ENCODE measurements around the gene TSSC4.
"Not testable (repeated sequence)": the region's sequence is repeated elsewhere in the genome, so short reads cannot be mapped to it uniquely, and the experiment has no call there.

TSSC4 gene

DNA sequence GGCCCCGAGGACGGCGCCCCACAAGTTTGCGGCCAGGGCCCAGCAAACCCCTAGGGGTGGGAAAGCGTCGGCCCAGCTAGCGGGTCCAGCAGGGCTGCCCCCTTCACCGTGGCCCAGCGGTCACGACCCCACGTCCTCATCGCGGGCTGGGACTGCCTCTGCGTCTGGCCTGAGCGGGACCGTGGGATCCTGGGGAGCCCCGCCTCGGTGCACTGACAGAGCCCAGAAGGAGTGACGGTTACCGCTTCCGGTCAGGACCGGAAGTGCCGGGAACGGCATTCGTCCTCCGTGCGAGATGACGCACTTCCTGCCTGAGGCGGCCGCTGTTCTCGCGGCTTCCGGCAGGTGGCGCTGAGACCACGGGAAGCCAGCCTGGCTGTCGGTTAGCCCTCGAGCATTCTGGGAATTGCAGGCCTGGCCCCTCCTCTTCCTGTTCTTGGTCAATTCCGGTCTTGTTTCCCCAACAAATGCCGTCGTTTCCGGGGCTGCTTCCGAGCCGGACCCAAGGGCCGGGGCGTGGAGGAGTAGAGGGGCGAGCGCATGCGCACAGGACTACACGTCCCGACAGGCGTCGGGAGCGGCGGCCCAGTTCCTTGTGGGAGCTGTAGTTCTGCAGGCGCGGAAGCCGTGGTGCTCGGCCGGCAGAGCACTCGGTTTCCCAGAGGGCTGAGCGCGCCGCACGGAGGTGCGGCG is at the start of gene TSSC4:
TSS of gene TSSC4 (plus strand) at position 682 of the 693 bp plus-strand sequence. CDS start 1,884 bp downstream, outside the sequence.
- ChIA-PET POLR2A (ENCODE audit: low non-redundant PET) (interaction anchor here (0.6 kb wide), 2 partner anchors 17 to 59 kb away, joined by 3 to 6 read pairs; no protein-coding TSS in a partner anchor), CTCF (interaction anchor here (0.5 to 6.3 kb wide), 14 partner anchors 10 to 1895 kb away, joined by 3 to 50 read pairs (median 3); no protein-coding TSS in a partner anchor)
- H3K27ac ChIP-seq: peak within 1 kb of the TSS; percentile 94
- DNase-seq (ENCODE audit: low spot score): peak; percentile 98
- TF ChIP-seq, protein P1, sequence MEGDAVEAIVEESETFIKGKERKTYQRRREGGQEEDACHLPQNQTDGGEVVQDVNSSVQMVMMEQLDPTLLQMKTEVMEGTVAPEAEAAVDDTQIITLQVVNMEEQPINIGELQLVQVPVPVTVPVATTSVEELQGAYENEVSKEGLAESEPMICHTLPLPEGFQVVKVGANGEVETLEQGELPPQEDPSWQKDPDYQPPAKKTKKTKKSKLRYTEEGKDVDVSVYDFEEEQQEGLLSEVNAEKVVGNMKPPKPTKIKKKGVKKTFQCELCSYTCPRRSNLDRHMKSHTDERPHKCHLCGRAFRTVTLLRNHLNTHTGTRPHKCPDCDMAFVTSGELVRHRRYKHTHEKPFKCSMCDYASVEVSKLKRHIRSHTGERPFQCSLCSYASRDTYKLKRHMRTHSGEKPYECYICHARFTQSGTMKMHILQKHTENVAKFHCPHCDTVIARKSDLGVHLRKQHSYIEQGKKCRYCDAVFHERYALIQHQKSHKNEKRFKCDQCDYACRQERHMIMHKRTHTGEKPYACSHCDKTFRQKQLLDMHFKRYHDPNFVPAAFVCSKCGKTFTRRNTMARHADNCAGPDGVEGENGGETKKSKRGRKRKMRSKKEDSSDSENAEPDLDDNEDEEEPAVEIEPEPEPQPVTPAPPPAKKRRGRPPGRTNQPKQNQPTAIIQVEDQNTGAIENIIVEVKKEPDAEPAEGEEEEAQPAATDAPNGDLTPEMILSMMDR (conservative IDR thresholded peaks at IDR 0.05; ENCODE audit: low read depth): peak; percentile 98

DNA sequence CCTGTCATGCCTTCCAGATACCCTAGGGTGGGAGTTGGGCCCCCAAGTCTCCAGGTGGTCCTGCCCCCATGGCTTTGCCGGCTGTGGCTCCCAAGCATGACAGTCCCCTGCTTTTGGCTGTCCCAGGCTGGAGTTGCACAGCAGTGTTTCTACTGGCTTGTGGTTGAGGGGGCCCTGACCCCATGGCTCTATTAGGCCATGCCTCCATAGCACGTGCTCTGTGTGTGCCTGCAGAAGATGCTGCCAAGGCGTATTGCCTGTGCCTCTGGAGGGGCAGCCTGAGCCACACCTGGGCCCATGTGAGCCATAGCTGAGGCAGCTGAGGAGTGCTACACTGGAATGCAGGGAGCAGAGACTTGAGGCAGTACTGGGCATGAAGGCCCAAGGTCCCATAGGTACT is 48.8 kb upstream of the TSSC4 start:
- TF ChIP-seq, protein P1 (conservative IDR thresholded peaks at IDR 0.05; ENCODE audit: low read depth): no peak
- ChIA-PET POLR2A (ENCODE audit: low non-redundant PET) (no interaction called here), CTCF (no interaction called here)
- no peak for DNase-seq (ENCODE audit: low spot score)
- no peak overlapping the region for H3K27ac ChIP-seq

DNA sequence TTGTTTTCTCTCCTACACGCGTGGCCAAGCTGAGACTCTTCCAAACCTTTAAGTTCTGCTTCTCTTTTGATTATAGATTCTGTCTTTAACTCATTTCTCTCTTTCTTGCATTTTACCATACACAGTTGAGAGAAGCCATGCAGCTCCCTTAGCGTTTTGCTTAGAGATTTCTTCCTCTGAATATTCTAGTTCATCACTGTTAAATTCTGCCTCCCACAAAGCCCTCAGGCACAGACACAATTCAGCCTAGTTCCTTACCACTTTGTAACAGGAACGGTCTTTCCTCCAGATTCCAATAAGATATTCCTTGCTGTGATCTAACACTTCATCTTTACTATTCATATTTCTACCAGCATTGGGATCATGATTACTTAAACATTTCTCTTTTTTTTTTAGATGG is 48.1 kb upstream of the TSSC4 start:
- H3K27ac ChIP-seq: no peak overlapping the region
- ChIA-PET CTCF (no interaction called here), POLR2A (ENCODE audit: low non-redundant PET) (no interaction called here)
- TF ChIP-seq, protein P1 (conservative IDR thresholded peaks at IDR 0.05; ENCODE audit: low read depth): no peak
- no peak for DNase-seq (ENCODE audit: low spot score)

DNA sequence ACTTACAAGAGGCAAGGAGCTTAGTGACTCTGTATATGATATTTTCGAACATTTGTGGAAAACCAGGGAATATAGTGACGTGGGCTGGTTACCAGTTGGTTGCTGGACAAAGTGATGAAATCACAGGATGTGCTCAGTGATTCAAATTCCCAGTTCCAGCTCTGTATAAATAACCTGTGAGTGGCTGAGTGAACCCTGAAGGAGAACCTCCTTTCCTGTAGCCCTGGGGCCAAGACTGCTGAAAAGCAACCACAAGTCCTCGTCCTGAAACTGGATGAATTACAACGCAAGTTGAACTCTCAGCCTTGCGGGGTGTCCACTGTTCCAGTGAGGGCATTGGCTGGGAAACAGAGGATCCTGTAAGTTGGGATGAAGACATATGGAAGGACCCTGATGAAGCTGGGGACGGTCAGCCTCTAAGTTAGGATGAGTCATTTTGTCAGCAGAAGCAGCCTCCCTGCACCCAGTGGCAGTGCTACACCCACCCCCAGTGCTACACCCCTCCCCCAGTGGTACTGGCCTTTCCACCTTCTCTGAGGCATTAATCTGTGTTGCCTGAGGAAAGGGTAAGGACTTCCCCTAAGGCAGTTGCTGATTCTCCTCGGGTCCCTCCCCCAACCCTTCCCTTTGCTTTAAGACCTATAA is 45.4 kb upstream of the TSSC4 start:
- no peak overlapping the region for H3K27ac ChIP-seq
- POLR2A ChIA-PET (ENCODE audit: low non-redundant PET): no interaction called here
- CTCF ChIA-PET: interaction anchor here (0.7 kb wide), 1 partner anchor 38 kb away, joined by 3 read pairs; no protein-coding TSS in a partner anchor

DNA sequence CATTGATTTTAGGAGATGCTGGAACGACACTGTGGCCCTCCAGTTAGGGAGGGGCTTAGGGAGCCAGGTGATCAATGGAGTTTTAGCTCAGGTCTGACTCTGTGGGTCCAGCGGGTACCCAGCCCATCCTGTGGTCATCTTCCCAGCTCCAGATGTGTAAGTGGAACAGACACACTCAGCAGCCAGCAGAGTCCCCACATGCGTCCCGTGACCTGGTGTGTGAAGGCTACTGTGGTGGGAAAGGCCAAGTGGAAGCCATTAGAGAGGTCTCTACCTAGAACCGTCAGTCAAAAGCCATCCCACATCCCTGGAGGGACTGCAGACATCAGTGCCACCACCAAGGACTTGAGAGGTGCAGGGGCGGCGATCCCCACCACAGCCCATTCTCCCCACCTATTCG is 43.3 kb upstream of the TSSC4 start:
- DNase-seq (ENCODE audit: low spot score): no peak
- TF ChIP-seq, protein P1 (conservative IDR thresholded peaks at IDR 0.05; ENCODE audit: low read depth): no peak
- ChIA-PET CTCF (no interaction called here), POLR2A (ENCODE audit: low non-redundant PET) (no interaction called here)
- H3K27ac ChIP-seq: no peak overlapping the region

More for the DNA sequence above, 45.4 kb upstream of the TSSC4 start:
- TF ChIP-seq, protein P1 (conservative IDR thresholded peaks at IDR 0.05; ENCODE audit: low read depth): no peak
- no peak for DNase-seq (ENCODE audit: low spot score)

DNA sequence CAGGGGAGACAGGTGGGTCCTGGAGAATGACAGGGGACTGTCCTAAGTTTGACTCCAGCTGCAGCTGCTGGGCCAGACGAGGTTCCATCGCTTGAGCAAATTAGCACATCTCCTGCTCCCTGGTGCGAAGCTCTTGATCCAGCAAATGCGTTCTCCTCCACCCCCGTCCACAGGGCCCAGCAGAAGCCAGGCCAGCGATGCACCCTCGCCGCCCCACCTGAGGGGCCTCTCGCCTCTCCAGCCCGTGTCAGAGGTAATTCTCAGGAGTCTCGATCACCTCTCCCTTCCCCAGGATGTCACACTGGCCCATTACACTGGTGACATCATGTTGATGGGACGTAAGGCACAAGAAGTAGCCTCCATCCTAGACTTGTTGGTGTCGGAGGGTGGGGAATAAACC is 42.9 kb upstream of the TSSC4 start:
- DNase-seq (ENCODE audit: low spot score); CTCF ChIA-PET; H3K27ac ChIP-seq; POLR2A ChIA-PET (ENCODE audit: low non-redundant PET): not testable (repeated sequence)

All from RWPE1 (cell line).